ENCODE measurements around the gene CFAP119. TPM values are rescaled to one million over a fixed set of nuclear protein-coding genes. Genes with fewer than 3 reads are reported as not detected.

The CFAP119 gene
- polyA plus RNA-seq, 1 donor (not counting 4 experiments of a cell fraction or from before 2014, with no cell fraction given) = 3.0 TPM

DNA sequence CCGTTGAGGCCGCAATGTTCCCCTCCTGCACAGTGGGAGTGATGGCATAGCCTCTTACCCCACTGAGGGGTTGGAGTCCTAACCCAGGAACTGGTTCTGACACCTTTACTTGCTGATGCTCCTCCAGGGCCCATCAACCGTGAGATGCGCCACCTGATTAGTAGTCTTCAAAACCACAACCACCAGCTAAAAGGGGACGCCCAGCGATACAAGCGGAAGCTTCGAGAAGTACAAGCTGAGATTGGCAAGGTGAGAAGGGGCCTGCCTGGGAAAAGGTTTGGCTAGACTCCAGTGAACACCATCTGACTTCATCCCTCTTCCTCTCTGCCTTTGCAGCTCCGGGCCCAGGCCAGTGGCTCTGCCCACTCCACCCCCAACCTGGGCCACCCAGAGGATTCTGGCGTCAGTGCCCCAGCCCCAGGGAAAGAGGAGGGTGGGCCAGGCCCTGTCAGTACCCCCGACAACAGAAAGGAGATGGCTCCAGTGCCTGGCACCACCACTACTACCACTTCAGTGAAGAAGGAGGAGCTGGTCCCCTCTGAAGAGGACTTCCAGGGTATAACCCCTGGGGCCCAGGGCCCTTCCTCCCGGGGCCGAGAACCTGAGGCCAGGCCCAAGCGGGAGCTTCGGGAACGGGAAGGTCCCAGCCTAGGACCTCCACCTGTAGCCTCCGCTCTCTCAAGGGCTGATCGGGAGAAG is 6.1 kb upstream of the CFAP119 start:
- Histone ChIP-seq H3K27ac (ENCODE audit: control insufficient read depth, insufficient read depth, low read length) (no peak overlapping the region), H2AFZ (ENCODE audit: control insufficient read depth, low read length) (no peak overlapping the region), H3K9me1 (ENCODE audit: control insufficient read depth, extremely low read depth, insufficient read depth, low read length) (no peaks in the 10 kb centered on the region), H3K4me2 (ENCODE audit: control insufficient read depth, extremely low read depth, insufficient read depth, low read depth, low read length) (no peak overlapping the region), H3K79me2 (ENCODE audit: control insufficient read depth, insufficient read depth, low read length) (peaks cover 17% of the 10 kb centered on the region), H4K20me1 (ENCODE audit: control insufficient read depth, extremely low read depth, insufficient read depth, low read length) (no peaks in the 10 kb centered on the region), H3K36me3 (ENCODE audit: control insufficient read depth in 2 of 2, extremely low read depth in 1 of 2, insufficient read depth in 2 of 2, low read length in 2 of 2) (peaks cover 56 to 58% of the 10 kb centered on the region in 2 experiments), H3K4me3 (ENCODE audit: control insufficient read depth in 2 of 3, extremely low read depth in 1 of 3, insufficient read depth in 2 of 3, low read depth in 1 of 3, low read length in 3 of 3) (no peak overlapping the region), H3K4me1 (ENCODE audit: control insufficient read depth, extremely low read depth, insufficient read depth, low read length) (peaks cover 6% of the 10 kb centered on the region), H3K27me3 (ENCODE audit: control insufficient read depth, extremely low read depth, insufficient read depth, low read length) (no peaks in the 10 kb centered on the region), H3K9ac (ENCODE audit: control insufficient read depth, extremely low read depth, insufficient read depth, low read length) (no peak overlapping the region), H3K9me3 (ENCODE audit: control insufficient read depth, low read depth, low read length) (no peaks in the 10 kb centered on the region)
- DNase-seq (ENCODE audit: low read depth, low spot score) (no peak), FAIRE-seq (no peak)
- dilution Hi-C loops (cut with MboI; ENCODE audit: extremely low pct_ligation_motif_present, low sequenced_read_pairs) = no loop called here
- no peak for TF ChIP-seq EZH2 (IDR thresholded peaks at IDR 0.05; ENCODE audit: low read length)
- TF ChIP-seq, protein P1, sequence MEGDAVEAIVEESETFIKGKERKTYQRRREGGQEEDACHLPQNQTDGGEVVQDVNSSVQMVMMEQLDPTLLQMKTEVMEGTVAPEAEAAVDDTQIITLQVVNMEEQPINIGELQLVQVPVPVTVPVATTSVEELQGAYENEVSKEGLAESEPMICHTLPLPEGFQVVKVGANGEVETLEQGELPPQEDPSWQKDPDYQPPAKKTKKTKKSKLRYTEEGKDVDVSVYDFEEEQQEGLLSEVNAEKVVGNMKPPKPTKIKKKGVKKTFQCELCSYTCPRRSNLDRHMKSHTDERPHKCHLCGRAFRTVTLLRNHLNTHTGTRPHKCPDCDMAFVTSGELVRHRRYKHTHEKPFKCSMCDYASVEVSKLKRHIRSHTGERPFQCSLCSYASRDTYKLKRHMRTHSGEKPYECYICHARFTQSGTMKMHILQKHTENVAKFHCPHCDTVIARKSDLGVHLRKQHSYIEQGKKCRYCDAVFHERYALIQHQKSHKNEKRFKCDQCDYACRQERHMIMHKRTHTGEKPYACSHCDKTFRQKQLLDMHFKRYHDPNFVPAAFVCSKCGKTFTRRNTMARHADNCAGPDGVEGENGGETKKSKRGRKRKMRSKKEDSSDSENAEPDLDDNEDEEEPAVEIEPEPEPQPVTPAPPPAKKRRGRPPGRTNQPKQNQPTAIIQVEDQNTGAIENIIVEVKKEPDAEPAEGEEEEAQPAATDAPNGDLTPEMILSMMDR (optimal IDR thresholded peaks at IDR 0.05 in 1 of 3, IDR thresholded peaks at IDR 0.05 in 1 of 3, conservative IDR thresholded peaks at IDR 0.05 in 1 of 3; ENCODE audit: extremely low read depth in 1 of 3, insufficient read depth in 2 of 3, low read length in 3 of 3) = no peak

DNA sequence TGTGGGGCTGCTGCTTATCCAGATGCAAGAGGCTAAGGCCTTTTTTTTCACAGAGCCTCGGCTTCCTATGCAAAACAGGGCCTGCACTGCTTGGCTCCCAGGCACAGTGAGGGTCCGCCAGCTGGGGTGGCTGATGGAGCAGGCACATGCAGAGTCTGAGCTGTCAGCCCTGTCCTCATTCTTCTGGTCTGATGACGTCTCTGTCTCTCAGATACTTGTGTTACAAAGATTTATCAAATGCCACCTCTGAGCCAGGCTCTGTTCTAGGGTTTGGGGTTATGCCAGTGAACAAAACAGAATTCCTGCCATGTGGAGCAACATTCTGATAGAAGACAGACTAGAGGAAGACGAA is 5.0 kb upstream of the CFAP119 start:
- H3K9me3 ChIP-seq (ENCODE audit: control insufficient read depth, low read depth, low read length) = no peaks in the 10 kb centered on the region
- no peak overlapping the region for H3K9ac ChIP-seq (ENCODE audit: control insufficient read depth, extremely low read depth, insufficient read depth, low read length)
- no peak overlapping the region for H3K27ac ChIP-seq (ENCODE audit: control insufficient read depth, insufficient read depth, low read length)
- DNase-seq (ENCODE audit: low read depth, low spot score) = no peak
- peaks cover 25% of the 10 kb centered on the region for H3K79me2 ChIP-seq (ENCODE audit: control insufficient read depth, insufficient read depth, low read length)
- no peak overlapping the region for H2AFZ ChIP-seq (ENCODE audit: control insufficient read depth, low read length)
- H3K27me3 ChIP-seq (ENCODE audit: control insufficient read depth, extremely low read depth, insufficient read depth, low read length) = no peaks in the 10 kb centered on the region
- H3K4me1 ChIP-seq (ENCODE audit: control insufficient read depth, extremely low read depth, insufficient read depth, low read length) = peaks cover 9% of the 10 kb centered on the region
- no peak overlapping the region for H3K4me3 ChIP-seq (ENCODE audit: control insufficient read depth in 2 of 3, extremely low read depth in 1 of 3, insufficient read depth in 2 of 3, low read depth in 1 of 3, low read length in 3 of 3)
- H3K36me3 ChIP-seq (ENCODE audit: control insufficient read depth in 2 of 2, extremely low read depth in 1 of 2, insufficient read depth in 2 of 2, low read length in 2 of 2) = peaks cover 46 to 53% of the 10 kb centered on the region in 2 experiments
- TF ChIP-seq EZH2 (IDR thresholded peaks at IDR 0.05; ENCODE audit: low read length) = no peak
- TF ChIP-seq, protein P1 (optimal IDR thresholded peaks at IDR 0.05 in 1 of 3, IDR thresholded peaks at IDR 0.05 in 1 of 3, conservative IDR thresholded peaks at IDR 0.05 in 1 of 3; ENCODE audit: extremely low read depth in 1 of 3, insufficient read depth in 2 of 3, low read length in 3 of 3) = no peak
- dilution Hi-C loops (cut with MboI; ENCODE audit: extremely low pct_ligation_motif_present, low sequenced_read_pairs) = no loop called here
- no peaks in the 10 kb centered on the region for H4K20me1 ChIP-seq (ENCODE audit: control insufficient read depth, extremely low read depth, insufficient read depth, low read length)
- no peak for FAIRE-seq
- H3K4me2 ChIP-seq (ENCODE audit: control insufficient read depth, extremely low read depth, insufficient read depth, low read depth, low read length) = no peak overlapping the region
- H3K9me1 ChIP-seq (ENCODE audit: control insufficient read depth, extremely low read depth, insufficient read depth, low read length) = no peaks in the 10 kb centered on the region
